HL-60 (cell line): Measurements from ENCODE around the gene PRLR.
"Not testable (repeated sequence)": the region's sequence is repeated elsewhere in the genome, so short reads cannot be mapped to it uniquely, and the experiment has no call there.

ENCODE experiments used
- DNase-seq, 2 experiments: peaks; one replicate each; pipeline ENCODE4 v3.0.0-alpha.2; 2010 to 2020; ENCODE audit warnings: low read depth in 1 of 2, low spot score in 1 of 2
- H3K27ac ChIP-seq: fragments of 250-450 bp; sonication (Bioruptor Pico); replicated peaks from 2 replicates; pipeline ENCODE4 v1.5.1; 2020; ENCODE audit warnings: mild to moderate bottlenecking, moderate library complexity
- H3K27me3 ChIP-seq: fragments of 250-450 bp; sonication (Bioruptor Pico); 2 replicates; pipeline ENCODE4 v1.5.1; 2021; ENCODE audit warnings: mild to moderate bottlenecking, moderate library complexity; ENCODE audit not compliant: insufficient read depth, poor library complexity, severe bottlenecking
- H3K4me3 ChIP-seq: replicated peaks from 2 replicates; pipeline ENCODE4 v1.5.1; 2011; ENCODE audit warnings: mild to moderate bottlenecking, control low read depth, low read length; ENCODE audit not compliant: insufficient read depth
- GABPA ChIP-seq: IDR thresholded peaks from 2 replicates; pipeline ENCODE4 v1.6.1; 2012; ENCODE audit warnings: low read depth
- POLR2AphosphoS5 ChIP-seq: IDR thresholded peaks from 2 replicates; pipeline ENCODE4 v1.6.1; 2012; ENCODE audit warnings: low read depth
- SPI1 ChIP-seq: IDR thresholded peaks from 2 replicates; pipeline ENCODE4 v1.6.1; 2012; ENCODE audit warnings: low read depth, mild to moderate bottlenecking, borderline replicate concordance
- TF ChIP-seq, protein P1 (sequence below): IDR thresholded peaks from 2 replicates; pipeline ENCODE4 v1.6.1; 2012; ENCODE audit warnings: low read depth; ENCODE audit not compliant: insufficient replicate concordance
- TF ChIP-seq, protein P2 (sequence below): IDR thresholded peaks from one replicate; pipeline ENCODE4 v1.5.1; 2011; ENCODE audit warnings: low read length, control low read depth, inconsistent platforms; ENCODE audit not compliant: insufficient read depth

PRLR gene

DNA sequence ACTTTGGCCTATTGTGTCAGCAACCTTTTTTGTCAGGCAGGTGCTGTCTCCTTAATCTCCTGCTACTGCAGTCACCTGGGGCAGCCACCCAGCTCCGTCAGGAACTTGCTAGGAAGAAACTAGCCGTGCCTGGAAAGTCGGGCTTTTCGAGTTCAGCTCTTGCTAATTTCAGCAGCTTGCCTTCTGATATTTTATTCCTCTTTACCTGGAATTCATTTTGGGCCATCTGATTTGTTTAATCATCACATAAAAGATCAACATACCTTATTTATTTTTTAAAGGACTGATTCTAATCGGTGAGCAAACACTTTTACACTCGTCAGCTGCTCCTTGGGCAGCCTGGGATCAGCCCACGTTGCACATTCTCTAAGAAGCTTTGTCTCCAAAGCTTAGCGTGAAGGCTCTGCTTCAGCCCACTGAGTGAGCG lies 42.2 kb downstream of the PRLR start:
- H3K27me3 ChIP-seq = no peaks in the 10 kb centered on the region
- TF ChIP-seq, protein P1, sequence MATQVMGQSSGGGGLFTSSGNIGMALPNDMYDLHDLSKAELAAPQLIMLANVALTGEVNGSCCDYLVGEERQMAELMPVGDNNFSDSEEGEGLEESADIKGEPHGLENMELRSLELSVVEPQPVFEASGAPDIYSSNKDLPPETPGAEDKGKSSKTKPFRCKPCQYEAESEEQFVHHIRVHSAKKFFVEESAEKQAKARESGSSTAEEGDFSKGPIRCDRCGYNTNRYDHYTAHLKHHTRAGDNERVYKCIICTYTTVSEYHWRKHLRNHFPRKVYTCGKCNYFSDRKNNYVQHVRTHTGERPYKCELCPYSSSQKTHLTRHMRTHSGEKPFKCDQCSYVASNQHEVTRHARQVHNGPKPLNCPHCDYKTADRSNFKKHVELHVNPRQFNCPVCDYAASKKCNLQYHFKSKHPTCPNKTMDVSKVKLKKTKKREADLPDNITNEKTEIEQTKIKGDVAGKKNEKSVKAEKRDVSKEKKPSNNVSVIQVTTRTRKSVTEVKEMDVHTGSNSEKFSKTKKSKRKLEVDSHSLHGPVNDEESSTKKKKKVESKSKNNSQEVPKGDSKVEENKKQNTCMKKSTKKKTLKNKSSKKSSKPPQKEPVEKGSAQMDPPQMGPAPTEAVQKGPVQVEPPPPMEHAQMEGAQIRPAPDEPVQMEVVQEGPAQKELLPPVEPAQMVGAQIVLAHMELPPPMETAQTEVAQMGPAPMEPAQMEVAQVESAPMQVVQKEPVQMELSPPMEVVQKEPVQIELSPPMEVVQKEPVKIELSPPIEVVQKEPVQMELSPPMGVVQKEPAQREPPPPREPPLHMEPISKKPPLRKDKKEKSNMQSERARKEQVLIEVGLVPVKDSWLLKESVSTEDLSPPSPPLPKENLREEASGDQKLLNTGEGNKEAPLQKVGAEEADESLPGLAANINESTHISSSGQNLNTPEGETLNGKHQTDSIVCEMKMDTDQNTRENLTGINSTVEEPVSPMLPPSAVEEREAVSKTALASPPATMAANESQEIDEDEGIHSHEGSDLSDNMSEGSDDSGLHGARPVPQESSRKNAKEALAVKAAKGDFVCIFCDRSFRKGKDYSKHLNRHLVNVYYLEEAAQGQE = no peak
- TF ChIP-seq, protein P2, sequence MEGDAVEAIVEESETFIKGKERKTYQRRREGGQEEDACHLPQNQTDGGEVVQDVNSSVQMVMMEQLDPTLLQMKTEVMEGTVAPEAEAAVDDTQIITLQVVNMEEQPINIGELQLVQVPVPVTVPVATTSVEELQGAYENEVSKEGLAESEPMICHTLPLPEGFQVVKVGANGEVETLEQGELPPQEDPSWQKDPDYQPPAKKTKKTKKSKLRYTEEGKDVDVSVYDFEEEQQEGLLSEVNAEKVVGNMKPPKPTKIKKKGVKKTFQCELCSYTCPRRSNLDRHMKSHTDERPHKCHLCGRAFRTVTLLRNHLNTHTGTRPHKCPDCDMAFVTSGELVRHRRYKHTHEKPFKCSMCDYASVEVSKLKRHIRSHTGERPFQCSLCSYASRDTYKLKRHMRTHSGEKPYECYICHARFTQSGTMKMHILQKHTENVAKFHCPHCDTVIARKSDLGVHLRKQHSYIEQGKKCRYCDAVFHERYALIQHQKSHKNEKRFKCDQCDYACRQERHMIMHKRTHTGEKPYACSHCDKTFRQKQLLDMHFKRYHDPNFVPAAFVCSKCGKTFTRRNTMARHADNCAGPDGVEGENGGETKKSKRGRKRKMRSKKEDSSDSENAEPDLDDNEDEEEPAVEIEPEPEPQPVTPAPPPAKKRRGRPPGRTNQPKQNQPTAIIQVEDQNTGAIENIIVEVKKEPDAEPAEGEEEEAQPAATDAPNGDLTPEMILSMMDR = no peak
- no peak for TF ChIP-seq SPI1
- TF ChIP-seq GABPA = no peak
- TF ChIP-seq POLR2AphosphoS5 = no peak

DNA sequence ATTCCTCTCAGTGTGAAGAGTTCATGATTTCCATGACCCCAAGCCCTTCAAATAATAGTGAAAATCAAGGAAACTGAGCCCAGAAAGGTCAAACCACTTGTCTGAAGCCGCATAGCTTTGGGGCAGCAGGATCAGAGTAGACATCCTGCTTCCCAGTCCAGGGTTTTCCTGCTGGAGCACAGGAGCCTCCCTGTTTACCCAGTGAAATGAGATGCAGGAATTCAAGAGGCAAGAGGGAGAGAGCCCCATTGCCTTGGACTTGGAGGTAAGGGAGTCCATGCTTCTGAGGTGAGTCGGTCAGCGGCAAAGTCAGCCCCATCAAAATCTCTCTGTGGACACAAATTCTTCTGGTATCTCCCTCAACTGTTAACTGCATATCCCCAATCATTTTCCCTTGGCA lies 42.7 kb downstream of the PRLR start:
- H3K27me3 ChIP-seq, DNase-seq, H3K27ac ChIP-seq, H3K4me3 ChIP-seq: not testable (repeated sequence)

More for the DNA sequence above, 42.2 kb downstream of the PRLR start:
- DNase-seq = no peak
- H3K4me3 ChIP-seq = no peak overlapping the region
- no peak overlapping the region for H3K27ac ChIP-seq

DNA sequence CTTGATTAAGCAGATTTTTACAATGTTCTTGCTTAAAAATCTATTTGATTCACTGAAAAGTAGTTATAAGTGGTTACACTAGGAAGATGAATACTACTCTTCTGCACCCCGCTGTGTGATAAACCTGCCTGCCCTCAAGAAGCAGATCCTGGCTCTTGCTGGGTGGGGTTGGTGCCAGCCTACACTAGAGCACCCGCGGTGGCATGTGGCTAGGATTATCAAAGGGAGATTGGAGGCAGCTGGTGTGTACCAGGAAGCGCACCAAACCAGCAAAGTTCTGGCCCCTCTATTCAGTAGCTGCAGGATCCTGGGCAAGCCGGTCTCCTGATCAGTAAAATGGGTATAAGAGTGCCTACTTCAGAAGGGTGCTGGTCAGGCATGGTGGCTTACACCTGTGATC lies 43.5 kb downstream of the PRLR start:
- TF ChIP-seq, protein P1 = no peak
- TF ChIP-seq SPI1 = no peak
- TF ChIP-seq, protein P2 = no peak
- TF ChIP-seq GABPA = no peak
- no peak for TF ChIP-seq POLR2AphosphoS5
- Histone ChIP-seq H3K27me3 (no peaks in the 10 kb centered on the region), H3K4me3 (no peak overlapping the region), H3K27ac (no peak overlapping the region)
- no peak for DNase-seq

DNA sequence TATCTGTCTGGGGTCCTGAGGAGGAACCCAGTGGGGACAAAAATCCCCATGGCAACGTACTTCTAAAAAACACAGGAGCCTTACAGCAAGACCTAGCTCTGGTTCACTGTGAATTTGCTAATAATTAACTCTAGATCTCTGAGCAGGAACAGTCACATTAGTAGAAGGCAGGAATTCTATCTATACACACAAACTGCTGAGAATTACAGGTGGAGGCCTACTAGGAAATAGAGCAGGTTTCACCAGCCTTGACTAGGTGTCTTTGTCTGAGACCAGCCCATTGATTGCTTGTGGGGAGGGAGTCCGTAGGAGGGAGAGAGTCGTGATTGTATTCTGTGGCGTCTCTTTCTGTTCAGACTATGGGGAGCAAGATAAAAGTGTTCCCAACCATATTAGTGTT lies 44.8 kb downstream of the PRLR start:
- Histone ChIP-seq H3K4me3 (no peak overlapping the region), H3K27me3 (no peaks in the 10 kb centered on the region), H3K27ac (no peak overlapping the region)
- TF ChIP-seq, protein P2 = no peak
- TF ChIP-seq, protein P1 = no peak
- TF ChIP-seq SPI1 = no peak
- TF ChIP-seq GABPA = no peak
- TF ChIP-seq POLR2AphosphoS5 = no peak
- DNase-seq = no peak
